Measurements from ENCODE around the gene RNF39.

DNA sequence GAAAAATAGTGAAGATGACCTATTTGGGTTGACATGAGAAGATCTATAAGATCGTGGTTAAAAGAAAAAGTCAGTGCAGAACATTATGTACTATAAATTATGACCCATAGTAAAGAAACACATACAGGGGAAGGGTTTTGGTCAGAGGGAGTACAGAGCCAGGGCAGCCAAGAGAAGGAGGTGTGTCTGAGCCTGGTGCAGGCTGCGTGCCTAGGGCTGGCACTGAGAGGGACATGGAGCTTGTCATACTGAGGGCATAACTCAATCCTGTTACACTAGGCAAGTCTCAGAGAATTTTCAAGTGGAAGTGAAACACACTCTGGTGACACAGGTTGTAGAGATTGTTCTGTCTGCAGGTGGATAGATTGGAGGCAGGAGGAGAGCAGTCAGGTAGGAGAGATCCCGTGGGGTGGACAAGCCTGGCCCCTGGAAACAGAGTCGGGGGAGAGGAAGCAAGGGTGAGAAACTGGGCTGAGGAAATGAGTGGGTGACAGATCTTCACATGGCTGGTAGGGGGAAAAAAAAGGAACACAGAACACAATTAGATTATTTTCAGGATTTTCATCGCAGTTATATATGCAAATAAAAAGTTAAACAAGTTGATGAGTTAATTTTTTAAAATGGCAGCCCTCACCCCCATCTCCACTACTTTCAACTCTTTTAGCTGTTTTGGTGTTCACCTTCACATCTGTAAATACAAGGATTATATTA lies 18.5 kb upstream of the RNF39 start:
- no peak for TF ChIP-seq CTCF (IDR thresholded peaks at IDR 0.05; ENCODE audit: low read length)
- no peak for TF ChIP-seq EZH2 (IDR thresholded peaks at IDR 0.05; ENCODE audit: borderline replicate concordance, low read length)

All from OCI-LY1 (cell line).